ENCODE results near the gene BBOX1.

GRCh38 chr11:27022659-27023251, 17.9 kb upstream of the BBOX1 start:
- TF ChIP-seq ISL1 (CRISPR knock-in tag; IDR thresholded peaks at IDR 0.05) = peak; percentile 93
- no peak for TF ChIP-seq ZNF8 (CRISPR knock-in tag; IDR thresholded peaks at IDR 0.05)
- no peak for TF ChIP-seq ZFP30 (CRISPR knock-in tag; IDR thresholded peaks at IDR 0.05)
- no peak for TF ChIP-seq RARB (CRISPR knock-in tag; IDR thresholded peaks at IDR 0.05)
- TF ChIP-seq ARNTL (CRISPR knock-in tag; IDR thresholded peaks at IDR 0.05; ENCODE audit: borderline replicate concordance, low read depth) = no peak
- TF ChIP-seq, protein P1, sequence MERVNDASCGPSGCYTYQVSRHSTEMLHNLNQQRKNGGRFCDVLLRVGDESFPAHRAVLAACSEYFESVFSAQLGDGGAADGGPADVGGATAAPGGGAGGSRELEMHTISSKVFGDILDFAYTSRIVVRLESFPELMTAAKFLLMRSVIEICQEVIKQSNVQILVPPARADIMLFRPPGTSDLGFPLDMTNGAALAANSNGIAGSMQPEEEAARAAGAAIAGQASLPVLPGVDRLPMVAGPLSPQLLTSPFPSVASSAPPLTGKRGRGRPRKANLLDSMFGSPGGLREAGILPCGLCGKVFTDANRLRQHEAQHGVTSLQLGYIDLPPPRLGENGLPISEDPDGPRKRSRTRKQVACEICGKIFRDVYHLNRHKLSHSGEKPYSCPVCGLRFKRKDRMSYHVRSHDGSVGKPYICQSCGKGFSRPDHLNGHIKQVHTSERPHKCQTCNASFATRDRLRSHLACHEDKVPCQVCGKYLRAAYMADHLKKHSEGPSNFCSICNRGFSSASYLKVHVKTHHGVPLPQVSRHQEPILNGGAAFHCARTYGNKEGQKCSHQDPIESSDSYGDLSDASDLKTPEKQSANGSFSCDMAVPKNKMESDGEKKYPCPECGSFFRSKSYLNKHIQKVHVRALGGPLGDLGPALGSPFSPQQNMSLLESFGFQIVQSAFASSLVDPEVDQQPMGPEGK (CRISPR knock-in tag; IDR thresholded peaks at IDR 0.05; ENCODE audit: borderline replicate concordance) = no peak
- TF ChIP-seq ZNF565 (CRISPR knock-in tag; conservative IDR thresholded peaks at IDR 0.05; ENCODE audit: low read depth) = no peak
- TF ChIP-seq SNAI2 (CRISPR knock-in tag; IDR thresholded peaks at IDR 0.05) = no peak
- TF ChIP-seq, protein P2, sequence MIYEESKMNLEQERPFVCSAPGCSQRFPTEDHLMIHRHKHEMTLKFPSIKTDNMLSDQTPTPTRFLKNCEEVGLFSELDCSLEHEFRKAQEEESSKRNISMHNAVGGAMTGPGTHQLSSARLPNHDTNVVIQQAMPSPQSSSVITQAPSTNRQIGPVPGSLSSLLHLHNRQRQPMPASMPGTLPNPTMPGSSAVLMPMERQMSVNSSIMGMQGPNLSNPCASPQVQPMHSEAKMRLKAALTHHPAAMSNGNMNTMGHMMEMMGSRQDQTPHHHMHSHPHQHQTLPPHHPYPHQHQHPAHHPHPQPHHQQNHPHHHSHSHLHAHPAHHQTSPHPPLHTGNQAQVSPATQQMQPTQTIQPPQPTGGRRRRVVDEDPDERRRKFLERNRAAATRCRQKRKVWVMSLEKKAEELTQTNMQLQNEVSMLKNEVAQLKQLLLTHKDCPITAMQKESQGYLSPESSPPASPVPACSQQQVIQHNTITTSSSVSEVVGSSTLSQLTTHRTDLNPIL (CRISPR knock-in tag; IDR thresholded peaks at IDR 0.05; ENCODE audit: low read depth) = 0 out of 2 replicates have a peak, but pooled peaks have one; percentile 37
- no peak for TF ChIP-seq ZNF70 (CRISPR knock-in tag; IDR thresholded peaks at IDR 0.05)
